MCF 10A (cell line): Measurements from ENCODE around the gene NDUFC2. TPM values are rescaled to one million over a fixed set of nuclear protein-coding genes. Genes with fewer than 3 reads are reported as not detected.
"Not testable (repeated sequence)": the region's sequence is repeated elsewhere in the genome, so short reads cannot be mapped to it uniquely, and the experiment has no call there.

ENCODE experiments used
- BruUV-seq: library from RNA; stranded (reverse); fragments of 400-500 nt; replicated peaks from 2 replicates; lab custom pipeline; 2021; lab: Mats Ljungman, UMichigan
- CTCF ChIA-PET: fragments of 300-600 bp; sonication (Branson Sonifier 250); formaldehyde crosslinking; extraction: SDS; loops from one replicate; lab custom pipeline; 2021; ENCODE audit warnings: antibody characterized with exemption, inconsistent platforms; lab: Yijun Ruan, JAX
- POLR2A ChIA-PET: fragments of 300-600, 350-650 bp; sonication (Branson Sonifier 250); formaldehyde crosslinking; extraction: SDS; loops from one replicate; lab custom pipeline; 2020; ENCODE audit warnings: antibody characterized with exemption, inconsistent platforms; lab: Yijun Ruan, JAX
- DNase-seq: peaks from one replicate; pipeline ENCODE4 v3.0.0-alpha.2; 2018; ENCODE audit not compliant: unreplicated experiment
- H3K27ac Mint-ChIP-seq: one replicate; pipeline ENCODE4 v1.8.0; 2022; ENCODE audit warnings: mild to moderate bottlenecking, low read depth, mixed read lengths; ENCODE audit not compliant: unreplicated experiment
- H3K27me3 Mint-ChIP-seq: one replicate; pipeline ENCODE4 v1.8.0; 2022; ENCODE audit warnings: mixed read lengths; ENCODE audit not compliant: insufficient read depth, unreplicated experiment
- H3K36me3 Mint-ChIP-seq: one replicate; pipeline ENCODE4 v1.8.0; 2022; ENCODE audit warnings: mild to moderate bottlenecking, moderate library complexity, mixed read lengths; ENCODE audit not compliant: insufficient read depth, unreplicated experiment
- H3K4me1 Mint-ChIP-seq: one replicate; pipeline ENCODE4 v1.8.0; 2022; ENCODE audit warnings: mixed read lengths; ENCODE audit not compliant: insufficient read depth, unreplicated experiment
- H3K4me3 Mint-ChIP-seq: one replicate; pipeline ENCODE4 v1.8.0; 2022; ENCODE audit warnings: mild to moderate bottlenecking, moderate library complexity, mixed read lengths; ENCODE audit not compliant: unreplicated experiment
- H3K9me3 Mint-ChIP-seq: one replicate; pipeline ENCODE4 v1.8.0; 2022; ENCODE audit warnings: mixed read lengths; ENCODE audit not compliant: unreplicated experiment
- CTCF ChIP-seq: fragments of 200-600 bp; IDR thresholded peaks from one replicate; pipeline ENCODE4 v1.8.0; 2022; ENCODE audit warnings: antibody characterized with exemption, mild to moderate bottlenecking; ENCODE audit not compliant: unreplicated experiment
- intact Hi-C: fragments of 100-400 bp; cut with micrococcal nuclease; formaldehyde crosslinking; loops from 2 replicates; pipeline ENCODE4 v1.14.1; 2022
- total RNA-seq: library from RNA; stranded (reverse); gene quantifications from 2 replicates; pipeline ENCODE4 v1.2.3, GENCODE V29; 2022

Gene NDUFC2
- total RNA-seq, 1 experiment from 2014 or later = 186 TPM

GRCh38 chr11:78080084-78080817 is 589 bp upstream of the NDUFC2 start:
- Mint-ChIP-seq H3K36me3 (peaks cover 9% of the 10 kb centered on the region), H3K4me3 (peak overlapping the region; percentile 83), H3K27ac (peak overlapping the region; percentile 65), H3K9me3 (no peaks in the 10 kb centered on the region), H3K4me1 (peaks cover 30% of the 10 kb centered on the region), H3K27me3 (no peaks in the 10 kb centered on the region)
- TF ChIP-seq CTCF = no peak
- intact Hi-C loops = no loop called here
- DNase-seq = no peak
- ChIA-PET POLR2A (interaction anchor here (0.6 to 3.1 kb wide), 17 partner anchors 9 to 491 kb away, joined by 3 to 28 read pairs (median 5); partner anchors contain the start of genes ALG8, GAB2, INTS4 and KCTD21), CTCF (interaction anchor here (0.6 to 2.4 kb wide), 5 partner anchors 30 to 85 kb away, joined by 3 to 10 read pairs (median 3); partner anchors contain the start of gene INTS4)
- TSS peak; percentile 85 for BruUV-seq

GRCh38 chr11:78078218-78079167 is 1.2 kb downstream of the NDUFC2 start:
- Mint-ChIP-seq H3K36me3 (peaks cover 22% of the 10 kb centered on the region), H3K4me1 (peaks cover 38% of the 10 kb centered on the region), H3K27me3 (no peaks in the 10 kb centered on the region), H3K9me3 (no peaks in the 10 kb centered on the region), H3K4me3 (peak overlapping the region; percentile 83), H3K27ac (peak overlapping the region; percentile 65)
- POLR2A ChIA-PET = interaction anchor here (0.6 to 3.1 kb wide), 16 partner anchors 9 to 339 kb away, joined by 3 to 28 read pairs (median 5); partner anchors contain the start of genes ALG8, GAB2, INTS4 and KCTD21
- no TSS peak for BruUV-seq
- CTCF ChIA-PET = interaction anchor here (0.7 to 2.4 kb wide), 10 partner anchors 10 to 486 kb away, joined by 3 to 17 read pairs (median 3); partner anchors contain the start of gene INTS4
- intact Hi-C loops = loop anchor here (1.0 kb wide), 1 partner anchor 27 kb away; no protein-coding TSS in a partner anchor
- no peak for TF ChIP-seq CTCF
- no peak for DNase-seq

- POLR2A ChIA-PET = interaction anchor here (0.6 to 1.4 kb wide), 3 partner anchors 10 to 111 kb away, joined by 3 to 5 read pairs (median 4); partner anchors contain the start of genes INTS4, KCTD21 and USP35
- Mint-ChIP-seq H3K36me3 (peaks cover 24% of the 10 kb centered on the region), H3K4me1 (peaks cover 38% of the 10 kb centered on the region), H3K4me3 (peak overlapping the region; percentile 83), H3K27ac (peak overlapping the region; percentile 65)
- H3K9me3 Mint-ChIP-seq, intact Hi-C loops, H3K27me3 Mint-ChIP-seq, DNase-seq, BruUV-seq: not testable (repeated sequence)
- CTCF ChIA-PET = interaction anchor here (0.6 to 2.1 kb wide), 6 partner anchors 9 to 487 kb away, joined by 3 to 17 read pairs (median 4); no protein-coding TSS in a partner anchor
Observed at GRCh38 chr11:78077592-78077991, 2.1 kb downstream of the NDUFC2 start.

- no peaks in the 10 kb centered on the region for H3K27me3 Mint-ChIP-seq
- CTCF ChIA-PET = interaction anchor here (0.6 to 2.1 kb wide), 5 partner anchors 8 to 339 kb away, joined by 3 to 17 read pairs (median 5); no protein-coding TSS in a partner anchor
- H3K4me1 Mint-ChIP-seq = peaks cover 38% of the 10 kb centered on the region
- H3K4me3 Mint-ChIP-seq = no peak overlapping the region
- no peaks in the 10 kb centered on the region for H3K9me3 Mint-ChIP-seq
- no TSS peak for BruUV-seq
- H3K36me3 Mint-ChIP-seq = peaks cover 29% of the 10 kb centered on the region
- no peak overlapping the region for H3K27ac Mint-ChIP-seq
- DNase-seq = no peak
- POLR2A ChIA-PET = interaction anchor here (0.6 to 1.4 kb wide), 4 partner anchors 9 to 112 kb away, joined by 3 to 5 read pairs (median 4); partner anchors contain the start of genes INTS4, KCTD21 and USP35
- no peak for TF ChIP-seq CTCF
- intact Hi-C loops = no loop called here
Observed at GRCh38 chr11:78076733-78077403, 2.8 kb downstream of the NDUFC2 start.
